ENCODE results near the gene WARS2. TPM values are rescaled to one million over a fixed set of nuclear protein-coding genes. Genes with fewer than 3 reads are reported as not detected.

WARS2 gene
- total RNA-seq, 1 experiment from 2014 or later, result 21.2 TPM

GRCh38 chr1:119081700-119082099, 58.8 kb downstream of the WARS2 start:
- no peaks in the 10 kb centered on the region for H3K9me2 ChIP-seq (replicated peaks; ENCODE audit: insufficient read depth, low read length)
- H3K27me3 ChIP-seq (ENCODE audit: low read length), result no peaks in the 10 kb centered on the region
- no peak overlapping the region for H3K9ac ChIP-seq (ENCODE audit: low read length)
- no peak overlapping the region for H2AFZ ChIP-seq (ENCODE audit: low read length)
- H3K4me1 ChIP-seq (ENCODE audit: low read length), result 0 out of 2 replicates have a peak, but pooled peaks cover 3% of the 10 kb centered on the region
- no peaks in the 10 kb centered on the region for H3K79me2 ChIP-seq (ENCODE audit: low read length)
- H3K4me3 ChIP-seq (ENCODE audit: low read length), result no peak overlapping the region
- no peaks in the 10 kb centered on the region for H4K20me1 ChIP-seq (ENCODE audit: insufficient read depth, low read depth, low read length)
- no peaks in the 10 kb centered on the region for H3K36me3 ChIP-seq (ENCODE audit: insufficient read depth, low read length)
- no peak for DNase-seq
- H3K9me3 ChIP-seq (ENCODE audit: low read length), result no peaks in the 10 kb centered on the region
- H3K27ac ChIP-seq (ENCODE audit: low read length), result no peak overlapping the region
- H3K4me2 ChIP-seq (ENCODE audit: low read depth, low read length, poor library complexity, severe bottlenecking), result no peak overlapping the region

DNA sequence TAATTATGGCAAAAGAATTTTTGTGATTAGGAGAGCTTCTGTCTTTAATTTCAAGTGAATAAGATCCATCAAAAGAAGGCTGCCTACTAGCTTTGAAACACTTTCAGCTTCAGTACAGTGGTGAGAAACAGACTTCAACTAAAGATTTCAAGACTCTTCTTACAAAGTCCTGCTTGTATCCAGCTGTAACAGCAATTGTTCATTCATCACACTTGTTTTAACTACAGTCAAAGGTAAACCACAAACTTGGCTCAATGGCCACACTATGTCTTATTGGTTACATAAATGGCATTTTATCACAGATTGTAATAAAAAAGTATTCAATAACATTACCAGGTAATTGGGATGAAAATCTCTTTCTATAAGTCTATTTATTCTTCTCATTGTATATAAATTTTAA, 59.2 kb downstream of the WARS2 start:
- 0 out of 2 replicates have a peak, but pooled peaks cover 3% of the 10 kb centered on the region for H3K4me1 ChIP-seq (ENCODE audit: low read length)
- no peaks in the 10 kb centered on the region for H4K20me1 ChIP-seq (ENCODE audit: insufficient read depth, low read depth, low read length)
- H3K79me2 ChIP-seq (ENCODE audit: low read length), result no peaks in the 10 kb centered on the region
- H3K27ac ChIP-seq (ENCODE audit: low read length), result no peak overlapping the region
- no peaks in the 10 kb centered on the region for H3K36me3 ChIP-seq (ENCODE audit: insufficient read depth, low read length)
- H2AFZ ChIP-seq (ENCODE audit: low read length), result no peak overlapping the region
- no peak overlapping the region for H3K4me3 ChIP-seq (ENCODE audit: low read length)
- H3K4me2 ChIP-seq (ENCODE audit: low read depth, low read length, poor library complexity, severe bottlenecking), result no peak overlapping the region
- no peak for DNase-seq
- H3K9me2 ChIP-seq (replicated peaks; ENCODE audit: insufficient read depth, low read length), result no peaks in the 10 kb centered on the region
- no peaks in the 10 kb centered on the region for H3K9me3 ChIP-seq (ENCODE audit: low read length)
- H3K27me3 ChIP-seq (ENCODE audit: low read length), result no peaks in the 10 kb centered on the region
- no peak overlapping the region for H3K9ac ChIP-seq (ENCODE audit: low read length)

DNA sequence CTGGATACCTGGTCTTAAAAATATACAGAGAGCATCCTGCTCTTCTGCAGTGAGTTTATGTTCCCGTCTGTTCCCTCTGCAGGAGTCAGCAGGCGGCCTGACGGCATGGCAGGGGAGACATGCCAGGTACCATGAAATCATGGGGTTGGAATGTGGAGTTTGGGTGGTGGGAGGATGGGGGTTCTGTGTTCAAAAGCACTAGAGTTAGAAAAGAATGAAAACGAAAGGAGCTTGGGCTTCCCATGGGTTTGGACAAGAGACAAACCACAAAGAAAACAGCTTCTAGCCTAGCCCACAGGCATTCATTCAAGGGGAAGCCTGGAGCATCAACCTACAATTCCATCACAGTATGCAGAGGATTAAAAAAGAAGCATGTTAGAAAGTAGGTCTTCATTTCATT, 59.9 kb downstream of the WARS2 start:
- Histone ChIP-seq H2AFZ (ENCODE audit: low read length) (no peak overlapping the region), H3K9ac (ENCODE audit: low read length) (no peak overlapping the region), H3K9me3 (ENCODE audit: low read length) (no peaks in the 10 kb centered on the region), H3K4me2 (ENCODE audit: low read depth, low read length, poor library complexity, severe bottlenecking) (no peak overlapping the region), H3K9me2 (replicated peaks; ENCODE audit: insufficient read depth, low read length) (no peaks in the 10 kb centered on the region), H3K27me3 (ENCODE audit: low read length) (no peaks in the 10 kb centered on the region), H3K36me3 (ENCODE audit: insufficient read depth, low read length) (no peaks in the 10 kb centered on the region), H3K27ac (ENCODE audit: low read length) (no peak overlapping the region), H3K79me2 (ENCODE audit: low read length) (no peaks in the 10 kb centered on the region), H3K4me3 (ENCODE audit: low read length) (no peak overlapping the region), H4K20me1 (ENCODE audit: insufficient read depth, low read depth, low read length) (no peaks in the 10 kb centered on the region), H3K4me1 (ENCODE audit: low read length) (0 out of 2 replicates have a peak, but pooled peaks cover 3% of the 10 kb centered on the region)
- DNase-seq, result no peak

DNA sequence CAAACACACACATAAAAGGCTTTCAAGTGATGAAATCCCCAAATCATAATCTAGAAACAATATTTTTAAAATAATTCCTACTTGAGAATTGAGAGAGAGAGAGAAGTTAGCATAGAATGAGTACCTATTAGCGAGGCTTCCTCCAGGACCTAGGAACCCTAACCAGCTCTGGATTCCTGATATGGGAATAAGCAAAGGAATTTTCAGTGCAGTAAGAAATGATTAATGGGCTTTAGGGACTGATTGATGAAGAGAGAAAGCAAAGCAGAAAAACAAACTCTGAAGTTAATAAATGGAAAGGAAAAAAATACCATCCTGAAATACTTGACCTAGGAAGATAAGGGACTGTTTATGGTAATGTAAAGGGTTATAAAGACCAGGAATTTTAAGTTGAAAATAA, 60.6 kb downstream of the WARS2 start:
- H2AFZ ChIP-seq (ENCODE audit: low read length), result no peak overlapping the region
- H3K4me2 ChIP-seq (ENCODE audit: low read depth, low read length, poor library complexity, severe bottlenecking), result no peak overlapping the region
- H3K9me2 ChIP-seq (replicated peaks; ENCODE audit: insufficient read depth, low read length), result no peaks in the 10 kb centered on the region
- no peaks in the 10 kb centered on the region for H4K20me1 ChIP-seq (ENCODE audit: insufficient read depth, low read depth, low read length)
- H3K27me3 ChIP-seq (ENCODE audit: low read length), result no peaks in the 10 kb centered on the region
- 0 out of 2 replicates have a peak, but pooled peaks cover 3% of the 10 kb centered on the region for H3K4me1 ChIP-seq (ENCODE audit: low read length)
- no peaks in the 10 kb centered on the region for H3K79me2 ChIP-seq (ENCODE audit: low read length)
- H3K4me3 ChIP-seq (ENCODE audit: low read length), result no peak overlapping the region
- H3K36me3 ChIP-seq (ENCODE audit: insufficient read depth, low read length), result no peaks in the 10 kb centered on the region
- no peak overlapping the region for H3K9ac ChIP-seq (ENCODE audit: low read length)
- no peak for DNase-seq
- H3K9me3 ChIP-seq (ENCODE audit: low read length), result no peaks in the 10 kb centered on the region
- no peak overlapping the region for H3K27ac ChIP-seq (ENCODE audit: low read length)

- no peak overlapping the region for H2AFZ ChIP-seq (ENCODE audit: low read length)
- H3K4me3 ChIP-seq (ENCODE audit: low read length), result no peak overlapping the region
- no peaks in the 10 kb centered on the region for H3K36me3 ChIP-seq (ENCODE audit: insufficient read depth, low read length)
- no peak overlapping the region for H3K4me2 ChIP-seq (ENCODE audit: low read depth, low read length, poor library complexity, severe bottlenecking)
- no peaks in the 10 kb centered on the region for H3K4me1 ChIP-seq (ENCODE audit: low read length)
- DNase-seq, result no peak
- H3K27me3 ChIP-seq (ENCODE audit: low read length), result no peaks in the 10 kb centered on the region
- no peaks in the 10 kb centered on the region for H3K9me2 ChIP-seq (replicated peaks; ENCODE audit: insufficient read depth, low read length)
- H3K9ac ChIP-seq (ENCODE audit: low read length), result no peak overlapping the region
- H3K79me2 ChIP-seq (ENCODE audit: low read length), result no peaks in the 10 kb centered on the region
- H3K9me3 ChIP-seq (ENCODE audit: low read length), result no peaks in the 10 kb centered on the region
- H4K20me1 ChIP-seq (ENCODE audit: insufficient read depth, low read depth, low read length), result no peaks in the 10 kb centered on the region
- no peak overlapping the region for H3K27ac ChIP-seq (ENCODE audit: low read length)
Measured at GRCh38 chr1:119075614-119076013, 64.8 kb downstream of the WARS2 start.

DNA sequence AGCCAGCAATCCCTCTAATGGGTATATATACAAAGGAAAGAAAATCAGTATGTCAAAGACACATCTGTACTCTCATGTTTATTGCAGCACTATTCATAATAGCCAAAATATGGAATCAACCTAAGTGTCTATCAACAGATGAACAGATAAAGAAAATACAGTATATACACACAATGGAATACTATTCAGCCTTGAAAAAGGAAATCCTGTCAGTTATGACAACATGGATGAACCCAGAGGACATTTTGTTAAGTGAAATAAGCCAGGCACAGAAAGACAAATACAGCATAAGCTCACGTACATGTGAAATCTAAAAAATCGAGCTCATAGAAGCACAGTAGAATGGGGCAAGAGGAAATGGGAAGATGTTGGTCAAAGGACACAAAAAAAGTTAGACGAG, 69.1 kb downstream of the WARS2 start:
- H3K27ac ChIP-seq (ENCODE audit: low read length), result no peak overlapping the region
- no peaks in the 10 kb centered on the region for H3K27me3 ChIP-seq (ENCODE audit: low read length)
- no peak overlapping the region for H3K4me3 ChIP-seq (ENCODE audit: low read length)
- H2AFZ ChIP-seq (ENCODE audit: low read length), result no peak overlapping the region
- H3K9me3 ChIP-seq (ENCODE audit: low read length), result no peaks in the 10 kb centered on the region
- no peak overlapping the region for H3K9ac ChIP-seq (ENCODE audit: low read length)
- no peak overlapping the region for H3K4me2 ChIP-seq (ENCODE audit: low read depth, low read length, poor library complexity, severe bottlenecking)
- H3K4me1 ChIP-seq (ENCODE audit: low read length), result no peaks in the 10 kb centered on the region
- DNase-seq, result no peak
- no peaks in the 10 kb centered on the region for H4K20me1 ChIP-seq (ENCODE audit: insufficient read depth, low read depth, low read length)
- H3K79me2 ChIP-seq (ENCODE audit: low read length), result no peaks in the 10 kb centered on the region
- no peaks in the 10 kb centered on the region for H3K36me3 ChIP-seq (ENCODE audit: insufficient read depth, low read length)
- no peaks in the 10 kb centered on the region for H3K9me2 ChIP-seq (replicated peaks; ENCODE audit: insufficient read depth, low read length)

GRCh38 chr1:119069682-119070081, 70.8 kb downstream of the WARS2 start:
- Histone ChIP-seq H3K4me3 (ENCODE audit: low read length) (no peak overlapping the region), H3K9me3 (ENCODE audit: low read length) (no peaks in the 10 kb centered on the region), H3K9ac (ENCODE audit: low read length) (no peak overlapping the region), H3K27ac (ENCODE audit: low read length) (no peak overlapping the region), H4K20me1 (ENCODE audit: insufficient read depth, low read depth, low read length) (no peaks in the 10 kb centered on the region), H3K9me2 (replicated peaks; ENCODE audit: insufficient read depth, low read length) (no peaks in the 10 kb centered on the region), H3K79me2 (ENCODE audit: low read length) (no peaks in the 10 kb centered on the region), H2AFZ (ENCODE audit: low read length) (no peak overlapping the region), H3K36me3 (ENCODE audit: insufficient read depth, low read length) (no peaks in the 10 kb centered on the region), H3K27me3 (ENCODE audit: low read length) (no peaks in the 10 kb centered on the region), H3K4me2 (ENCODE audit: low read depth, low read length, poor library complexity, severe bottlenecking) (no peak overlapping the region), H3K4me1 (ENCODE audit: low read length) (no peaks in the 10 kb centered on the region)
- DNase-seq, result no peak

GRCh38 chr1:119068427-119068826, 72.0 kb downstream of the WARS2 start:
- Histone ChIP-seq H3K27me3 (ENCODE audit: low read length) (no peaks in the 10 kb centered on the region), H3K4me2 (ENCODE audit: low read depth, low read length, poor library complexity, severe bottlenecking) (no peak overlapping the region), H2AFZ (ENCODE audit: low read length) (no peak overlapping the region), H3K9me3 (ENCODE audit: low read length) (no peaks in the 10 kb centered on the region), H3K79me2 (ENCODE audit: low read length) (no peaks in the 10 kb centered on the region), H3K4me1 (ENCODE audit: low read length) (no peaks in the 10 kb centered on the region), H3K9ac (ENCODE audit: low read length) (no peak overlapping the region), H3K36me3 (ENCODE audit: insufficient read depth, low read length) (no peaks in the 10 kb centered on the region), H3K4me3 (ENCODE audit: low read length) (no peak overlapping the region), H3K27ac (ENCODE audit: low read length) (no peak overlapping the region), H4K20me1 (ENCODE audit: insufficient read depth, low read depth, low read length) (no peaks in the 10 kb centered on the region), H3K9me2 (replicated peaks; ENCODE audit: insufficient read depth, low read length) (no peaks in the 10 kb centered on the region)
- no peak for DNase-seq

GRCh38 chr1:119061700-119062099, 78.8 kb downstream of the WARS2 start:
- H3K4me2 ChIP-seq (ENCODE audit: low read depth, low read length, poor library complexity, severe bottlenecking), result no peak overlapping the region
- no peak overlapping the region for H3K9ac ChIP-seq (ENCODE audit: low read length)
- no peak overlapping the region for H2AFZ ChIP-seq (ENCODE audit: low read length)
- no peak overlapping the region for H3K4me3 ChIP-seq (ENCODE audit: low read length)
- H3K9me2 ChIP-seq (replicated peaks; ENCODE audit: insufficient read depth, low read length), result no peaks in the 10 kb centered on the region
- H3K36me3 ChIP-seq (ENCODE audit: insufficient read depth, low read length), result no peaks in the 10 kb centered on the region
- no peaks in the 10 kb centered on the region for H3K79me2 ChIP-seq (ENCODE audit: low read length)
- no peaks in the 10 kb centered on the region for H3K9me3 ChIP-seq (ENCODE audit: low read length)
- no peak overlapping the region for H3K27ac ChIP-seq (ENCODE audit: low read length)
- no peak for DNase-seq
- H4K20me1 ChIP-seq (ENCODE audit: insufficient read depth, low read depth, low read length), result no peaks in the 10 kb centered on the region
- H3K27me3 ChIP-seq (ENCODE audit: low read length), result no peaks in the 10 kb centered on the region
- H3K4me1 ChIP-seq (ENCODE audit: low read length), result no peaks in the 10 kb centered on the region
